ENCODE results near the gene LRIG1. TPM values are rescaled to one million over a fixed set of nuclear protein-coding genes. Genes with fewer than 3 reads are reported as not detected.

LRIG1 gene
- total RNA-seq, 1 donor from 2014 or later: 30.2 TPM

- H3K27me3 Mint-ChIP-seq (ENCODE audit: unreplicated experiment): peaks cover 4% of the 10 kb centered on the region
- peaks cover 38% of the 10 kb centered on the region for H3K4me1 Mint-ChIP-seq (ENCODE audit: low read depth, unreplicated experiment)
- H3K9me3 Mint-ChIP-seq (ENCODE audit: unreplicated experiment): peaks cover 4% of the 10 kb centered on the region
- no peak for TF ChIP-seq CTCF (IDR thresholded peaks at IDR 0.05; ENCODE audit: partially characterized antibody, unreplicated experiment)
- H3K4me3 Mint-ChIP-seq (ENCODE audit: unreplicated experiment): no peak overlapping the region
- no peaks in the 10 kb centered on the region for H3K36me3 Mint-ChIP-seq (ENCODE audit: unreplicated experiment)
- peak overlapping the region; percentile 33 for H3K27ac Mint-ChIP-seq (ENCODE audit: unreplicated experiment)
- DNase-seq: no peak
Measured at GRCh38 chr3:66467996-66468735, 32.7 kb downstream of the LRIG1 start.

GRCh38 chr3:66466606-66467270 is 34.1 kb downstream of the LRIG1 start:
- peak overlapping the region; percentile 60 for H3K27ac Mint-ChIP-seq (ENCODE audit: unreplicated experiment)
- no peak for TF ChIP-seq CTCF (IDR thresholded peaks at IDR 0.05; ENCODE audit: partially characterized antibody, unreplicated experiment)
- no peaks in the 10 kb centered on the region for H3K36me3 Mint-ChIP-seq (ENCODE audit: unreplicated experiment)
- no peak for DNase-seq
- peaks cover 44% of the 10 kb centered on the region for H3K4me1 Mint-ChIP-seq (ENCODE audit: low read depth, unreplicated experiment)
- H3K4me3 Mint-ChIP-seq (ENCODE audit: unreplicated experiment): no peak overlapping the region
- H3K27me3 Mint-ChIP-seq (ENCODE audit: unreplicated experiment): peaks cover 4% of the 10 kb centered on the region
- H3K9me3 Mint-ChIP-seq (ENCODE audit: unreplicated experiment): peaks cover 3% of the 10 kb centered on the region

- TF ChIP-seq CTCF (IDR thresholded peaks at IDR 0.05; ENCODE audit: partially characterized antibody, unreplicated experiment): no peak
- peaks cover 44% of the 10 kb centered on the region for H3K4me1 Mint-ChIP-seq (ENCODE audit: low read depth, unreplicated experiment)
- H3K27me3 Mint-ChIP-seq (ENCODE audit: unreplicated experiment): peaks cover 4% of the 10 kb centered on the region
- peaks cover 4% of the 10 kb centered on the region for H3K9me3 Mint-ChIP-seq (ENCODE audit: unreplicated experiment)
- H3K4me3 Mint-ChIP-seq (ENCODE audit: unreplicated experiment): no peak overlapping the region
- no peak overlapping the region for H3K27ac Mint-ChIP-seq (ENCODE audit: unreplicated experiment)
- DNase-seq: no peak
- H3K36me3 Mint-ChIP-seq (ENCODE audit: unreplicated experiment): no peaks in the 10 kb centered on the region
Measured at GRCh38 chr3:66465587-66465986, 35.2 kb downstream of the LRIG1 start.

GRCh38 chr3:66465034-66465433 is 35.8 kb downstream of the LRIG1 start:
- no peak overlapping the region for H3K27ac Mint-ChIP-seq (ENCODE audit: unreplicated experiment)

More at GRCh38 chr3:66465034-66465433, 35.8 kb downstream of the LRIG1 start:
- H3K36me3 Mint-ChIP-seq (ENCODE audit: unreplicated experiment): no peaks in the 10 kb centered on the region
- no peak overlapping the region for H3K4me3 Mint-ChIP-seq (ENCODE audit: unreplicated experiment)
- TF ChIP-seq CTCF (IDR thresholded peaks at IDR 0.05; ENCODE audit: partially characterized antibody, unreplicated experiment): no peak
- peaks cover 41% of the 10 kb centered on the region for H3K4me1 Mint-ChIP-seq (ENCODE audit: low read depth, unreplicated experiment)
- H3K9me3 Mint-ChIP-seq (ENCODE audit: unreplicated experiment): peaks cover 4% of the 10 kb centered on the region
- peaks cover 2% of the 10 kb centered on the region for H3K27me3 Mint-ChIP-seq (ENCODE audit: unreplicated experiment)
- DNase-seq: no peak
